ENCODE data around the gene XRCC3.

DNA sequence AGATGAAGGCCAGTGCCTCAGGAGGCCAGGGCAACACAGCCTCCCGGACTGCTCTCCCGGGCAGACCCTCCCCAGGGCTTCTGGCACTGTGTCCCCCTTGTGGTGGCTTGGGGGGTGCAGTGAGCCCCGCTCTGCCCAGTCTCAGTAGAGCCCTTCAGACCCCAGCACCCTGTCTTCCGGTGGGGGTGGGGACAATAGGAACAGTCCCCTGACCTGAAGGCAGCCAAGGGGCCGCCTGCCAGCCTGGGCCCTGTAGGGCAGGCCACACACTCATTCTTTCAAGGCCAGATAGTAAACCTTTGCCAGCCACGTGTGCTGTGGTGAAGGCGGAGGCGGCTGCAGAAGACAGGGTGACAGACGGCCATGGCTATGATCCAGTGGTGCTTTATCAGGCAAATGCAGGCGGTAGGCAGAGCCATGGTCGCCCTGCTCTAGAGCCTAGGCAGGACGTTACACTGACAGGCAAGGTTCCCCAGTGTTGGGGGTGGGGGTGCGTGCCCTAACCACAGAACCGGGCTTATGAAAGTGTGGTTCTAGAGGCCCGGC, 15.3 kb upstream of the XRCC3 start:
- TF ChIP-seq, protein P1, sequence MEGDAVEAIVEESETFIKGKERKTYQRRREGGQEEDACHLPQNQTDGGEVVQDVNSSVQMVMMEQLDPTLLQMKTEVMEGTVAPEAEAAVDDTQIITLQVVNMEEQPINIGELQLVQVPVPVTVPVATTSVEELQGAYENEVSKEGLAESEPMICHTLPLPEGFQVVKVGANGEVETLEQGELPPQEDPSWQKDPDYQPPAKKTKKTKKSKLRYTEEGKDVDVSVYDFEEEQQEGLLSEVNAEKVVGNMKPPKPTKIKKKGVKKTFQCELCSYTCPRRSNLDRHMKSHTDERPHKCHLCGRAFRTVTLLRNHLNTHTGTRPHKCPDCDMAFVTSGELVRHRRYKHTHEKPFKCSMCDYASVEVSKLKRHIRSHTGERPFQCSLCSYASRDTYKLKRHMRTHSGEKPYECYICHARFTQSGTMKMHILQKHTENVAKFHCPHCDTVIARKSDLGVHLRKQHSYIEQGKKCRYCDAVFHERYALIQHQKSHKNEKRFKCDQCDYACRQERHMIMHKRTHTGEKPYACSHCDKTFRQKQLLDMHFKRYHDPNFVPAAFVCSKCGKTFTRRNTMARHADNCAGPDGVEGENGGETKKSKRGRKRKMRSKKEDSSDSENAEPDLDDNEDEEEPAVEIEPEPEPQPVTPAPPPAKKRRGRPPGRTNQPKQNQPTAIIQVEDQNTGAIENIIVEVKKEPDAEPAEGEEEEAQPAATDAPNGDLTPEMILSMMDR (IDR thresholded peaks at IDR 0.05), result peak in 1 of 5 experiments; percentile 11
- no peak for TF ChIP-seq POLR2A (IDR thresholded peaks at IDR 0.05)
